Tibial nerve (tissue), 4 donors: ENCODE results near the gene NXPH4.

Experiments used
- CTCF ChIP-seq, 5 experiments: fragments of 200-600 bp in 3 of 5; fragments of 450-650 bp in 2 of 5; sonication (generic) in 3 of 5; IDR thresholded peaks; one replicate each; pipeline ENCODE4 v1.5.1; 2016 to 2019; ENCODE audit warnings: antibody characterized with exemption in 5 of 5, mild to moderate bottlenecking in 3 of 5, moderate library complexity in 2 of 5
- EP300 ChIP-seq, 2 donors: sonication (generic); formaldehyde crosslinking; IDR thresholded peaks; one replicate each; pipeline ENCODE4 v1.6.1; 2017; ENCODE audit warnings: antibody characterized with exemption in 2 of 2, mild to moderate bottlenecking in 1 of 2
- POLR2A ChIP-seq, 2 donors: fragments of 450-650 bp; IDR thresholded peaks; one replicate each; pipeline ENCODE4 v1.6.1; 2017; ENCODE audit warnings: antibody characterized with exemption in 2 of 2, mild to moderate bottlenecking in 2 of 2, moderate library complexity in 2 of 2

- TF ChIP-seq POLR2A (IDR thresholded peaks at IDR 0.05) (no peak), CTCF (IDR thresholded peaks at IDR 0.05) (no peak), EP300 (IDR thresholded peaks at IDR 0.05) (no peak)
These were observed 39.3 kb downstream of the NXPH4 start for GRCh38 chr12:57255916-57256315.
